Peyer's patch (tissue), 4 donors: ENCODE results near the gene TMEM266.

Source experiments
- POLR2A ChIP-seq, 2 donors: fragments of 450-650 bp; IDR thresholded peaks; one replicate each; pipeline ENCODE4 v1.5.1; 2017; ENCODE audit warnings: antibody characterized with exemption in 2 of 2, mild to moderate bottlenecking in 2 of 2, moderate library complexity in 2 of 2
- TF ChIP-seq, protein P1 (sequence below), 6 experiments: fragments of 450-650 bp in 4 of 6; fragments of 200-600 bp in 2 of 6; sonication (generic) in 1 of 6; IDR thresholded peaks; one replicate each; pipeline ENCODE4 v1.5.1; 2017 to 2019; ENCODE audit warnings: antibody characterized with exemption in 6 of 6, mild to moderate bottlenecking in 3 of 6, moderate library complexity in 1 of 6

DNA sequence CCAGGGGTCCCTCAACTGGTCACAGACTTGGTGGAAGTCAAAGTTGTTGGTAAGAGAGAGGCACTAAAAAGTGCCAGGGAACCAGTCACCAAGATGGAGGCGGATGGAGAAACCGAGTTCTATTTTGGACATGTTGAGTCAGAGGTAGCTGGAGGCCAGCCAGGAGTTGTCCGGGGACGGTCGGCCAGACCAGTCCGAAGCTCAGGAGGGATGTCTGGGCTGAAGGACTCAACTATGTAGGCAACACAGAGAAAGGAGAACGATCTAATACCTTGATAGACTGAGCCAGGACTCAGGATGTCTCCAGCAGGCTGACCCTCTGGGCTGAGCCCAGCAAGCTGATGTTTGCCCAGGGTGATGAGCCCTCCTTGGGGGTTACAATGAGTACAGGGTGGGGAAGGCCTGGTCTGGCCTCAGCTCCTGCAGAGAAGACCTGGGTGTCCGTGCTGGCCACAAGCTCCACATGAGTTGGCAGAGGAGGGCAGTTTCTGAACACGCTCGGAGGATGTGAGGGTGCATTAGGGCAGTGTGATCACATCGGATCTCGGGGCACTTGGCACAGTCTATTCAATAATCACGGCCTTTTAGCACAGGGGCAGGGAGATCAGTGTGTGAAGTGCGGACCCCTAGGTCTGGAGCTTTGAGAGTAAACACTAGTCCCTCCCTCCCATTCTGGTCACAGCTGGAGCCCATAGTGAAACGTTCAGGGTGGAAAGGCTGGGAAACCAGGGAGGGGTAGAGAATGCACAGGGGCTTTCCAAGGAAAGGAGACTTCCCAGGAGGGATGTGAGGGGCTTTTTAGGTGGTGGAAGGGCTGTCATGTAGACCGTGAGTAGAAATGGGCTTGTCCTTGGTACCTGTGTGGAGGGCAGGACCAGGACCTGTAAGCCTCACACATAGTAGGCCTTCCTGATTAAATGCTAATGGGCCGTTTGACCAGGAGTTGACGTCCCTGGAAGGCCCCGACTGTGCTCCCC is 139.6 kb downstream of the TMEM266 start:
- TF ChIP-seq, protein P1, sequence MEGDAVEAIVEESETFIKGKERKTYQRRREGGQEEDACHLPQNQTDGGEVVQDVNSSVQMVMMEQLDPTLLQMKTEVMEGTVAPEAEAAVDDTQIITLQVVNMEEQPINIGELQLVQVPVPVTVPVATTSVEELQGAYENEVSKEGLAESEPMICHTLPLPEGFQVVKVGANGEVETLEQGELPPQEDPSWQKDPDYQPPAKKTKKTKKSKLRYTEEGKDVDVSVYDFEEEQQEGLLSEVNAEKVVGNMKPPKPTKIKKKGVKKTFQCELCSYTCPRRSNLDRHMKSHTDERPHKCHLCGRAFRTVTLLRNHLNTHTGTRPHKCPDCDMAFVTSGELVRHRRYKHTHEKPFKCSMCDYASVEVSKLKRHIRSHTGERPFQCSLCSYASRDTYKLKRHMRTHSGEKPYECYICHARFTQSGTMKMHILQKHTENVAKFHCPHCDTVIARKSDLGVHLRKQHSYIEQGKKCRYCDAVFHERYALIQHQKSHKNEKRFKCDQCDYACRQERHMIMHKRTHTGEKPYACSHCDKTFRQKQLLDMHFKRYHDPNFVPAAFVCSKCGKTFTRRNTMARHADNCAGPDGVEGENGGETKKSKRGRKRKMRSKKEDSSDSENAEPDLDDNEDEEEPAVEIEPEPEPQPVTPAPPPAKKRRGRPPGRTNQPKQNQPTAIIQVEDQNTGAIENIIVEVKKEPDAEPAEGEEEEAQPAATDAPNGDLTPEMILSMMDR (IDR thresholded peaks at IDR 0.05), result no peak
- TF ChIP-seq POLR2A (IDR thresholded peaks at IDR 0.05), result no peak
